Stimulated activated CD8-positive, alpha-beta memory T cell treated with anti-CD3 and anti-CD28 coated beads, Interleukin-4, amount 100 ng/mL, for 1 hour (primary cell): ENCODE measurements around the gene SHISA5.
A peak's percentile ranks its signal among the peaks of the same experiment; 100 is the strongest.
"Not testable (repeated sequence)": the region's sequence is repeated elsewhere in the genome, so short reads cannot be mapped to it uniquely, and the experiment has no call there.

ENCODE experiments used
- DNase-seq, 2 donors: peaks; one replicate each; pipeline ENCODE4 v3.0.0-alpha.2; 2020; ENCODE audit warnings: low read depth in 2 of 2, low spot score in 1 of 2

SHISA5 gene

DNA sequence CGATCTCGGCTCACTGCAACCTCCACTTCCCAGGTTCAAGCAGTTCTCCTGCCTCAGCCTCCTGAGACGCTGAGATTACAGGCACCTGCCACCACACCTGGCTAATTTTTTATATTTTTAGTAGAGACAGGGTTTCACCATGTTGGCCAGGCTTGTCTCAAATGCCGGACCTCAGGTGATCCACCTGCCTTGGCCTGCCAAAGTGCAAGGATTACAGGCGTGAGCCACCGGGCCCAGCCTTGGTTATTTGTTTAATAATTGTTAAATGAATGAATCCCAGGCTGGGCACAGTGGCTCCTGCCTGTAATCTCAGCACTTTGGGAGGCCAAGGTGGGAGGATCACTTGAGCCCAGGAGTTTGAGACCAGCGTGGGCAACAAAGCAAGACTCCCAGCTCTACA is 42.2 kb downstream of the SHISA5 start:
- DNase-seq: not testable (repeated sequence)

DNA sequence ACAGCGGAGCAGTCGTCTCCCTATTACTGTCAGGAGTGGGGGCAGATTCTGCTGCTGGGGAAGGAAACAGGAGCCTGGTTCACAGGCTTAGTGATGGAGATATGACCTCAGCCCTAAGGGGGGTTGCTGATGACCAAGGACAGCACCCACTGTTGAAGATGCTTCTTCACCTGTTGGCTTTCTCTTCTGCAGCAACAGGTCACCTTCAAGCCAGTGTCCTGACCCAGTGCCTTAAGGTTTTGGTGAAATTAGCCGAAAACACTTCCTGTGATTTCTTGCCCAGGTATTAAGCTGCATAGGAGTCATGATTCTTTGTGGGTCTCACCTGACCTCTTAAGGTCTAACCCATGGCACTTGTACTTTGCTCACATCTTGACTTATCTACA is 43.5 kb downstream of the SHISA5 start:
- DNase-seq: no peak

DNA sequence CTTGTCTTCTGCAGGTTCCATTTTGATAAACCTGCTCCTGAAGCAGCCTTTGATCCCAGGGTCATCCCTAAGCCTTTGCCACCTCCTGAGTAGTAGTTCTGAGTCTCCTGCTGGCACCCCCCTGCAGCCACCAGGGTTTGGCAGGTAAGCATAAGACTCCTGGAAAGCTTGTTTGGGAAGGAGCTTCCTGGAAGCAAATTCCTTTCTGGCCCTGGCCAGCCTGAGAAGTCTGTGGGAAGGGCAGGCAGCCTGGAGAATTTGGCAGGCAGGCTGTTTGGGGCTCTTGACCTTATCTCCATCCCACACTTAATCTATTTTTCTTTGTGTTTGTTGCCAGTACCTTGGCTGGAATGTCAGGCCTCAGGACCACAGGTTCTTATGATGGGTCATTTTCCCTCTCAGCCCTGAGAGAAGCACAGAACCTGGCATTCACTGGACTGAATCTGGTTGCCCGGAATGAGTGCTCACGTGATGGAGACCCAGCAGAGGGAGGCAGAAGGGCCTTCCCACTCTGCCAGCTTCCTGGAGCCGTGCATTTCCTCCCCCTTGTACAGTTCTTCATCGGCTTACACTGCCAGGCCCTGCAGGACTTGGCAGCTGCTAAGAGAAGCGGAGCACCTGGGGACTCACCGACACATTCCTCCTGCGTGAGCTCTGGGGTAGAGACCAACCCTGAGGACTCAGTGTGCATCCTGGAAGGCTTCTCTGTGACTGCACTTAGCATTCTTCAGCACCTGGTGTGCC is 44.0 kb downstream of the SHISA5 start:
- DNase-seq: no peak

DNA sequence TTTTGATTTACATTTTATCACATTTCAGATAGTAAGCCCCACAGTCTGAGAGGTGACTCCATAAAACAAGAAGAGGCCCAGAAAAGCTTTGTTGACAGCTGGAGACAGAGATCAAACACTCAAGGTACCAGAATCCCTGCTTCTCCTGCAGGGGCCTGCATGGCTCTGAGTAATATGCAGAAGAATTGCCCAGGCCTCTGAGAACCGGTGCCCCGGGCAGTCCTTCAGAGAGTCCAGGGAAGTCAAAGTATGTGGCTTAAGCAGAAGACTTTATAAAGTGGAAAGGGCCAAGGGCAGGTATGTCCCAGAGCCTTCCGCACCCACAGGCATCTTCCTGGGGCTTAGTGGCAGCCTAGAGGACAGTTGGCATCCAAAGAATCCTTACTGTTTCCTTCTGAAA is 44.6 kb downstream of the SHISA5 start:
- no peak for DNase-seq

DNA sequence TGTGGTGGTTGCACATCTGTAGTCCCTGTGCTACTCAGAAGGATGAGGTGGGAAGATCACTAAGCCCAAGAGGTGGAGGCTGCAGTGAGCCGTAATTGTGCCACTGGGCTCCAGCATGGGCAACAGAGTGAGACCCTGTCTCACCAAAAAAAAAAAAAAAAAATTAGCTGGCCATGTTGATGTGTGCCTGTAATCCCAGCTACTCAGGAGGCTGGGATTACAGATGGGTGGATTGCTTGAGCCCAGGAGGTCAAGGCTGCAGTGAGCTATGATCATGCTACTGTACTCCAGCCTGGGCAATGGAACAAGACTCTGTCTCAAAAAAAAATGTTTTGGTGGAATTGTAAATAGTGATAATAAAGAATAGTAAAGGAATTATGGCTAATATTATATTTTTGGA is 47.5 kb downstream of the SHISA5 start:
- no peak for DNase-seq

DNA sequence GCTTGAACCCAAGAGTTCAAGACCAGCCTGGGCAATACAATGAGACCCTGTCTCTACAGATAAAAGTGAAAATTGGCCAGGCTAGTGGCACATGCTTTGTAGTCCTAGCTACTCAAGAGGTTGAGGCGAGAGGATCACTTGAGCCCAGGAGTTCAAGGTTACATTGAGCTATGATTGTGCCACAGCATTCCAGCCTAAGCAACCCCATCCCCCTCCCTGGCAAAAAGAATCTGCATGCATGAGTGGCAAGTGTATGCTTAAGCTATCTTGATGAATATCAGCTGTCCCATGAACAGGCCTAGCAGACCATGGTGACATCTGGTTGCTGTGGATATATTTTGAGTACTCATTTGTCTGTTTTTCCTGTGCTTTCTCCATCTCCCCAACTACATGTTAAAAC is 52.7 kb downstream of the SHISA5 start:
- no peak for DNase-seq

DNA sequence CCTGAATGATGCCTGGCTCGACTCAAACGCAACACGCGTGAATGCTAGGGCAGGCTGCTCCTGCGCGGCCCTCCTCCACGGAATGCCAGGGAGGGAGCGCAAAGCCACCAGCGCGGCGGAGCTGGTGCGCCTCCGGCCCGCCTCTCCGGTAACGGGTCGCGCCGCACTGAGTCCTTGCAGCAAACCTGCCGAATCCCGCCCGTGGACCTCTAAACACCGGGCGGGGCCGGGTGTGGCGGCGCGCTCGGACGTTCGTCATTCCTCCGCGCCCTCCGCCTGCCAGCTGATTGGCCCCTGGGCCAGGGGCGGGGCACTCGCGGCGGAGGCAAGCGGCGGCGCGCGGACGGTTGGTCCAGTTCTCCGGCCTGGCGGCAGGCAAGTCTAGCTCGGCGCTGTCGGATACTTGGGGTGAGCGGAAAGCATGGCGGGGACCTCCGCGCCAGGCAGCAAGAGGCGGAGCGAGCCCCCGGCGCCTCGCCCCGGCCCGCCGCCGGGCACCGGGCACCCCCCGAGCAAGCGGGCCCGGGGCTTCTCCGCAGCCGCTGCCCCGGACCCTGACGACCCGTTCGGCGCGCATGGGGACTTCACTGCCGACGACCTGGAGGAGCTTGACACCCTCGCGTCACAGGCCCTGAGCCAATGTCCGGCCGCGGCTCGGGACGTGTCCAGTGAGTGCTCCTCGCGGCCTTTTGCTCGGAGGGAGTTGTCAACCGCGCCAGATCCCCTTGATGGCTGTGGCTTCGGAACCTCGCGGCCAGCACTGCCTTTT is 57.4 kb downstream of the SHISA5 start, which contains the start of gene ATRIP:
Gene ATRIP (plus strand): TSS at position 313 of the 769 bp plus-strand sequence. CDS start 109 bp downstream, at position 422.
- DNase-seq: peak; percentile 69 to 76

DNA sequence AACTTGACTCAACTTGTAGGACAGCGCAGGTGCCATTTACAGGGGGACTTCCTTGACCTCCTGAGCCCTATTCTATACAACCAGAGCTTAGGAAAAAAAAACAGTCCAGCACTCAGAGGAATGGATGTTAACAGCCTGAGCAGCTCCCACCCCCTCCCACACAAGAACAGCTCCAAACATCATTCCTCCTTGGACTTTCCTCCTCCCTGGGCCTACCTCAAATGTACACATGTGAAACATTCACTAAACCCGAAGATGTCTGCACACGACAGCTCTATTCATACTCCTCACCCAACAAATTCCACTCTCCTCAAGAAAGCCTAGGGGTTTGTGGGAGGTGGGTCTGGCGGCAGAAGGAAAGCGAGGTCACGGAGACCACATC is 57.9 kb downstream of the SHISA5 start:
- no peak for DNase-seq

DNA sequence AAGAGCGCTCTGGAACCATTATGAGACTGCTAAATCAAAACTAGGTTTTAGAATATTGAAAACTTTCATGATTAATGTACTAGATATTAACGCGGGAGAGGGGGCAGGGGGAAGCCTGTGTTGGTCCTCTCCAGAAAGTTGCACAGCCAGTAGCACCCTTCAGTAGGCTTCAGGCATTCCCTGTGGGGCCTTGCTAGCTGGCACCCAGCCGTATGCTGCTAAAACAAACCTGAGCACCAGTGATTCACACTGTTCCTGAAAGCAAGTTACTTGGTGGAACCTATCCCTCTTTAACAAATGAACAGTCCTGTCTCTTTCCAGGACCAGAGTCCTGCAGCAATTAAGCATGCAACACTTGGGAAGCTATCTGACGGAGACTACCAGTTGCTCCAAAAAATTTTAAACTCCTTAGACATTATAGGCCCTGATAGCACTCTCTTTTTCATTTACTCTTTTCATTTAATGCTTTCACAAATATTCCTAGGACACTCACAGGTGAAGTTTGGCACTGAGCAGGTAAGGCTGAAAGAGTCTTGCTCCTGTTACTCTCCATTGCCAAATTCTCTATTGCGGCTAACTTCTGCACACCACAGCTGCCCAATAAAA is 58.6 kb downstream of the SHISA5 start:
- DNase-seq: no peak

DNA sequence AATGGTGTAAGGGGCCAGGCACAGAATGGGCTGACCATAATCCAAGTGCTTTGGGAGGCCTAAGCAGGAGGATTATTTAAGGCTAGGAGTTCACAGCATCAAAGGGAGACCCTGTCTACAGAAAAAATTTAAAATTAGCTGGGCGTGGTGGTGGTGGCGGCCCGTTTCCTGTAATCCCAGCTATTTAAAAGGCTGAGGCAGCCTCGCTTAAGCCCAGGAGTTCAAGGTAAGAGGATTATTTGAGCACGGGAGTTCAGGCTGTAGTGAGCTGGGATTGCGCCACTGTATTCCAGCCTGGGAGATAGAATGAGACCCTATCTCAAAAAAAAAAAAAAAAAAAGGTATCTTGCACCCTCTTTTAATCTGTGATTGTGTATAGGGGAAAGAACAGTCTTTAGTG is 62.0 kb downstream of the SHISA5 start:
- no peak for DNase-seq

DNA sequence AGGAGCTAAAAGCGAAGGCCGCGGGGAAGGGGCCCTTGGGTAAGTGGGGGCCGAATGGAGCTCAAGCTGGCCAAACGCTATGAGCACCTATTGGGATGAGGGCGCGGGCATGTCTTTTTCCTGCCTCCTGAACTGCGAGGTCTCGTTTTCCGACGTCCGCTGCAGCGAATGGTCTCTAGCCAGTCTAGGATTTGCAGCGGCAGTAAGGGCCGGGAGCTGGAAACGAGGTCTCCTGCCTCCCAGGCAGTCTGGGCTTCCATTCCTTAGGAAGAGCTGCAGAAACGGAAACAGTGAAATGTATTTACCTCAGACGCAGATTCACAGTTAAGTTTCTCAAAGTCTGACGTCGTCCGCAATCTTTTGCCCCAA is 63.4 kb downstream of the SHISA5 start:
- no peak for DNase-seq

DNA sequence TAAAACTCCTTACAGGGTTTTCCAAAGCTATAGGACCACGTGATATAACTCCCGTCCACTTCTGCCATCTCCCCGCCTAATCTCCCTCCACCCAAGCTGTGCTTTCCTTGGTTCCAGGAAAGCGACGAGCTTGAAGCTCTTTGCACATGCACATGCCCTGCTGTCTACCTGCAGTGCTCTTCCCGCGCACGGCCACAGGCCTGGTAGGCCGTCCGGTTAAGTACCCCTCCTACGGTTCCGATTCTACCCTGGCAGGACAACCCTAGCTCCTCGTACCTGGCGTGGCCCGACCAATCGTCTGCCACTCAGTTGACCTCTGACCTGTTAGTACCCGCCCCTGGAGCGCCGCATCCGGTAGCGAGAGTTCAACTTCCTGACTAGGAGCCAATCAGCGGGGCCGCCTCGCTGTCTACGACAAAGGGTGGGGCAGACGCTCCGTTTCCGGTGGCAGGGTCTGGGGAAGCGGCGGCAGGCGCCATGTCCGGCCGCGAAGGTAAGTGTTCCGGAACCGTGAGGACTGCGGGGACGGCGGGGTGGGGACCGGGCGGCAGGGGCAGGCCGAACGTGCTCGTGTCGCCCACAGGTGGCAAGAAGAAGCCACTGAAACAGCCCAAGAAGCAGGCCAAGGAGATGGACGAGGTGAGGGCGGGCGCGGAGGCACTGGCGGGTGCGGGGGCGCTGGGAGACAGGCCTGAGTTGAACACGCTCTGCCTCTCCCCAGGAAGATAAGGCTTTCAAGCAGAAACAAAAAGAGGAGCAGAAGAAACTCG is 64.0 kb downstream of the SHISA5 start, which contains the start of the genes CCDC51 and TMA7:
Gene CCDC51 (minus strand): TSS at position 300 of the 770 bp plus-strand sequence. CDS start 4,991 bp downstream, outside the sequence.
Gene TMA7 (plus strand): TSS at position 438 of the 770 bp plus-strand sequence. CDS start 40 bp downstream, at position 478.
- peak; percentile 94 to 97 for DNase-seq

DNA sequence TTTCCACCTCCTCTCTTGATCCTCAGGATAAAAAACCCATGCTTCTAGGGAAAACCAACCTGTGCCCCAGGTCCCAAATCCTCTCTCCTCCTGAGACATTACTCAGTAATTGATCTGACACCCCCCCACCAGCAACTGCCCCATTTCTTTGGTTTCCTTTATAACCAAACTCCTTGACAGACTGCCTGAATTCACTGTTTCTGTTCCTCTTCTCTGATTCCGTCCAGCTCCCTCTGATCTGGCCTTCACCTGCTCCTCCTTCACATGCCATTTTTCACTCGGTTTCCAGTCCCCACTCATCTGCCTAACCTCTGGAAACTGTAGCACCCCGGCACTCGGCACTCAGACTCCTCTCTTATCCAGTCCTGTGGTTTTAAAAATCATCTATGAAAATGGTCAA is 66.2 kb downstream of the SHISA5 start:
- no peak for DNase-seq

DNA sequence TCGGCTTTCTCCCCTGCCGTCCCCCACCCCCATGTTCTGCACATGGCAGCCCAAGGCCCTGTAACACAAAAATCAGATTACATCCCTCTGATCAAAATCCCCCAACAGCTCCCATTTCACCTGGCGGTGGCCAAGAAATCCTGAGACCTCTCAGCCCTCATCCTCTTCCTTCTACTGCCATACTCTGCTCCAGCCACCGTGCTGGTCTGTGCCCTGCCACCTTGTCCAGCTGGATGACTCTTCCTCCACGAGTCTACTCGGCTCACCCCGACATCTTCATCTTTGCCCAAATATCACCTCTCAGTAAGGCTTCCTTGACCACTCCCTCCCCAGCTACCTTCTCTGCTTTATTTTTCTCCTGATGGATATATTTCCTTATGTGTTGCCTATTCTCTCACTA is 67.1 kb downstream of the SHISA5 start:
- DNase-seq: no peak

DNA sequence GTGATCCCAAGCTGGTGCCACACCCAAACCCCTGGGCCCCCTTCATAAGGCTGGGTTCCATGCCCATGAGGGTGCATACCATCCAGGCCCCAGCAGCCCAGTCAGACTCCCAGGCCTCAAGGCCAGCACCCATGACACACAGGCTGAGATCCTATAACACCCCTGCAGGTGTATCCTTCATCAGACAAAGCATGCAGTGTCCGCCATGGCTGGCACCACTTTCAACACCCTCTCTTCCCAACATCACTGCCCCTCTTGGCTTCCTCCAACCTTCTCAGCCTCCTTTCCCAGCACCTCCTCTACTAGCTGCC is 67.5 kb downstream of the SHISA5 start:
- no peak for DNase-seq

DNA sequence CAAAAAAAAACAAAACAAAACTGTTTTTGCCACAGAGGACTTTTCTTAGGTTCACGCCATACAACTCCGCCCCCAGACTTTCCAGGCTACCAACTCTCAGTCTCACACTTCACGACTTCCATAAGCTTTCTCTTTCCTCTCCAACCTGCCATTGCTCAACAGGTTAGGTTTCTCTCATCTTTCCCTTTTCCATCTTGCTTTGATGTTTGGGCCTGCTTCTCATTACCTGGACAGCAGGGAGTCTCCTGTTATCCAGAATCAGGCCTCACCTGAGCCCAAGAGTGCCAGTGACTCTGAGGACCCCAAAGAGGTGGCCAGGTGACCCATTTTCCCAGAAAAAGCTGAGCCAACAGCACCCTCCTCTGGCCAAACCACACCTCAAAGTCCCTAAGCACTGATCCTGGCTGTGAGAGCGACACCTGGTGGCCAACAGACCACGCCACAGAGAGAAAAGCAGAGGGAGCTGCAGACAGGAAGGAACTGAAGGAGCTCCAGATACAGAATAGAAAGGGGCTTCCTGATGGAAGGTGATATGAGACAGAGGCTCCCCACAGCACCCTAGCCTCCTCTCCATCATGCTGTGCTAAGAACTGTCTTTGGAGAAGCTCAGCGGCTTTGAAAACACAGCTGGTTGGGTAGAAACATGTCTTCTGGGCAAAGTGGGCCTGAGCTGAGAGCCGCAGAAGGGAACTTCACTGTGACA is 68.0 kb downstream of the SHISA5 start:
- peak; percentile 67 to 74 for DNase-seq

DNA sequence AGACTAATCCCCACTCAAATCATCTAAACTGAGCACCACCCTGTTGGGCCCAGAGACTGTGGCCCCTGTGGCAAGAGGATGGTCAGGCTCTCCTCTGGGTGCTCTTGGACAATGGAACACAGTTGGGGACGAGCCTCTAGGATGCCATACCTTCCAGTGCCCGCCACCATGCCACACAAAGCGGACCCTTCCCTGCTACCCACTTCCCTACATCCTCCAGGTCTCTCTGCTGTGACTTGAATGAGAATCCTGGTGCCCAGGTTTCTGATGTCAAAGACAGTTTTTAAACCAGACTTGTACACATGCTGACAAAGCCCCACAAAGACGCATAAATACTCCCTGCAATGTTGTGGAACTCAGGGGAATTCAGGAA is 68.8 kb downstream of the SHISA5 start:
- no peak for DNase-seq

DNA sequence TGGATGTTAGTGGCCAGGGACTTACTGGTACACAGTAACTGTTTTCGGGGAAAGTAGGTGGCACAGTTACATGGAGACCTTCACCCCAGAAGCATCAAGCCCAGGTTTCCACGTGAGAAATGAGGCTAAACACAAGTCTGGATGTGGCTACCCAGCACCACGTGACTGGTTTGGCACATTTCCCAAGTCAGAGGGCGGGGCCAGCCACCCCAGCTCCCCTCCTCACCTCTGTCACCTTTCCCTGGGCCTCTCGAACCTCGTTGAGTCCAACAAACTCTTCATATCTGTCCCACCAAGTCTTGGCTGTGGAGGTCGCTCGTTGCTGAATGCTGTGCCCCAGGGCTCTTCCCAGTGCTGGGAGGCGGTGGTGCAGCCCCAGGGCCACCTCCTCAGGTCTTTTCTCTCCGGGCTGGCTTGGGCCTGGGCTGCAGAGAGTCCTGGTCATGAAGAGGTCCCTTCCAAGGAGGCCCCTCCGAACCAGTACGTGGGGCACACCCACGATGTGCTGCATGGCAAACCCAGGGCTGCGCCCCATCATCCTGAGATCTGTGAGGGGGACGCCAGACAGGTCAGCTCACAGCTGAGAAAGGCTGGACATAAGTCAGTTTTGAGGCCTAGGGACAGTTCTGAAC is 69.3 kb downstream of the SHISA5 start:
- no peak for DNase-seq

DNA sequence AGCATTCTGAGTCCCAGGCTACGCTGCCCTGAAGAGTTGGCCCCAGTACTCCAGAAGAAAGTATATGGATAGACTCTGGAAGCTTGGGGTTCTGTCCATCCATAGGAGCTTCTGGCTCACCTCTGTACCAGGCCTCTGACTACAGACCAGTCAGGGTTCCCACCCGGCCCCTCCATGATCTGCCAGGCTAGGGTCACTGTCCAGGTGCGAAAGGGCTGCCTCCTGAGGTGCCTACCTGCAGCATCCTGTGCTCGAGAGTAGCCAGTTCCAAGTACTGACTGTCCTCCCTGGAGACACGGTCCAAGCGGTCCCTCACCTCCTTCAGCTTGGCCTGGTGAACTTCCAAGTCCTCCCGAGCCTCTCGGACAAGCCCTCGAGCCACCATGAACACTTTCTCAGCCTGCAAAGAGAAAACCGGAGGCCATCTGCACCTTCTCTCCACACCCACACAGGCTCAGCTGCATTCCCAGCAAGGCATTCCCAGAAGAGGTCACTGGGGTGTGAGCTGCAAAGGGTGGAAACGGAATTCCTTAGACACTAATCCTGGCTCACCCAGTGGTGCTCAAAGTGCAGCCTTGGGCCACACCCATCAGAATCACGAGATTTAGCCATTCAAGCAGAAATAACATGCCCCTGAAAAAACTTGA is 70.4 kb downstream of the SHISA5 start:
- DNase-seq: no peak
